ENCODE data around the gene DSP.

Gene DSP

GRCh38 chr6:7562769-7563168 is 21.3 kb downstream of the DSP start:
- no peaks in the 10 kb centered on the region for H3K9me3 Mint-ChIP-seq (ENCODE audit: low read depth)
- H3K27me3 Mint-ChIP-seq, result peaks cover 21% of the 10 kb centered on the region
- no peak overlapping the region for H3K27ac Mint-ChIP-seq
- no peaks in the 10 kb centered on the region for H3K36me3 Mint-ChIP-seq
- H3K4me1 Mint-ChIP-seq (ENCODE audit: low read depth), result no peaks in the 10 kb centered on the region
- no peak overlapping the region for H3K4me3 Mint-ChIP-seq

- no peaks in the 10 kb centered on the region for H3K36me3 Mint-ChIP-seq
Measured at GRCh38 chr6:7566107-7566506, 24.6 kb downstream of the DSP start.

GRCh38 chr6:7566617-7567173 is 25.2 kb downstream of the DSP start:
- Mint-ChIP-seq H3K27ac (no peak overlapping the region), H3K9me3 (ENCODE audit: low read depth) (no peaks in the 10 kb centered on the region), H3K4me1 (ENCODE audit: low read depth) (no peaks in the 10 kb centered on the region), H3K36me3 (no peaks in the 10 kb centered on the region), H3K27me3 (peaks cover 28% of the 10 kb centered on the region), H3K4me3 (no peak overlapping the region)

More at GRCh38 chr6:7566107-7566506, 24.6 kb downstream of the DSP start:
- no peaks in the 10 kb centered on the region for H3K4me1 Mint-ChIP-seq (ENCODE audit: low read depth)
- H3K27me3 Mint-ChIP-seq, result peaks cover 29% of the 10 kb centered on the region
- H3K4me3 Mint-ChIP-seq, result no peak overlapping the region
- H3K9me3 Mint-ChIP-seq (ENCODE audit: low read depth), result no peaks in the 10 kb centered on the region
- no peak overlapping the region for H3K27ac Mint-ChIP-seq

GRCh38 chr6:7568021-7568420 is 26.6 kb downstream of the DSP start:
- Mint-ChIP-seq H3K9me3 (ENCODE audit: low read depth) (no peaks in the 10 kb centered on the region), H3K27me3 (peaks cover 22% of the 10 kb centered on the region), H3K36me3 (no peaks in the 10 kb centered on the region), H3K27ac (no peak overlapping the region), H3K4me1 (ENCODE audit: low read depth) (no peaks in the 10 kb centered on the region), H3K4me3 (no peak overlapping the region)

GRCh38 chr6:7569082-7569481 is 27.6 kb downstream of the DSP start:
- Mint-ChIP-seq H3K4me3 (no peak overlapping the region), H3K27ac (no peak overlapping the region), H3K27me3 (peaks cover 18% of the 10 kb centered on the region), H3K36me3 (no peaks in the 10 kb centered on the region), H3K4me1 (ENCODE audit: low read depth) (no peaks in the 10 kb centered on the region), H3K9me3 (ENCODE audit: low read depth) (no peaks in the 10 kb centered on the region)

- H3K4me1 Mint-ChIP-seq (ENCODE audit: low read depth), result no peaks in the 10 kb centered on the region
- no peaks in the 10 kb centered on the region for H3K9me3 Mint-ChIP-seq (ENCODE audit: low read depth)
- no peaks in the 10 kb centered on the region for H3K36me3 Mint-ChIP-seq
- H3K27ac Mint-ChIP-seq, result no peak overlapping the region
- H3K4me3 Mint-ChIP-seq, result no peak overlapping the region
- H3K27me3 Mint-ChIP-seq, result peaks cover 16% of the 10 kb centered on the region
Measured at GRCh38 chr6:7572213-7572943, 30.9 kb downstream of the DSP start.

GRCh38 chr6:7574500-7574899 is 33.0 kb downstream of the DSP start:
- no peak overlapping the region for H3K4me3 Mint-ChIP-seq
- no peaks in the 10 kb centered on the region for H3K4me1 Mint-ChIP-seq (ENCODE audit: low read depth)
- H3K27me3 Mint-ChIP-seq, result peaks cover 11% of the 10 kb centered on the region
- H3K27ac Mint-ChIP-seq, result no peak overlapping the region
- no peaks in the 10 kb centered on the region for H3K9me3 Mint-ChIP-seq (ENCODE audit: low read depth)
- H3K36me3 Mint-ChIP-seq, result no peaks in the 10 kb centered on the region

- Mint-ChIP-seq H3K4me3 (no peak overlapping the region), H3K9me3 (ENCODE audit: low read depth) (no peaks in the 10 kb centered on the region), H3K27ac (no peak overlapping the region), H3K4me1 (ENCODE audit: low read depth) (no peaks in the 10 kb centered on the region), H3K27me3 (peaks cover 2% of the 10 kb centered on the region), H3K36me3 (no peaks in the 10 kb centered on the region)
Measured at GRCh38 chr6:7578516-7578915, 37.0 kb downstream of the DSP start.

GRCh38 chr6:7578931-7579330 is 37.5 kb downstream of the DSP start:
- Mint-ChIP-seq H3K4me3 (no peak overlapping the region), H3K4me1 (ENCODE audit: low read depth) (no peaks in the 10 kb centered on the region), H3K9me3 (ENCODE audit: low read depth) (no peaks in the 10 kb centered on the region), H3K27me3 (peaks cover 2% of the 10 kb centered on the region), H3K36me3 (no peaks in the 10 kb centered on the region), H3K27ac (no peak overlapping the region)

GRCh38 chr6:7579851-7580250 is 38.4 kb downstream of the DSP start:
- H3K4me1 Mint-ChIP-seq (ENCODE audit: low read depth), result no peaks in the 10 kb centered on the region
- H3K27ac Mint-ChIP-seq, result no peak overlapping the region
- H3K9me3 Mint-ChIP-seq (ENCODE audit: low read depth), result no peaks in the 10 kb centered on the region
- no peaks in the 10 kb centered on the region for H3K36me3 Mint-ChIP-seq
- no peak overlapping the region for H3K4me3 Mint-ChIP-seq
- peaks cover 2% of the 10 kb centered on the region for H3K27me3 Mint-ChIP-seq

GRCh38 chr6:7580537-7580926 is 39.1 kb downstream of the DSP start:
- Mint-ChIP-seq H3K27ac (no peak overlapping the region), H3K4me1 (ENCODE audit: low read depth) (no peaks in the 10 kb centered on the region), H3K27me3 (peaks cover 2% of the 10 kb centered on the region), H3K4me3 (no peak overlapping the region), H3K9me3 (ENCODE audit: low read depth) (no peaks in the 10 kb centered on the region), H3K36me3 (no peaks in the 10 kb centered on the region)

GRCh38 chr6:7580927-7581618 is 39.6 kb downstream of the DSP start:
- Mint-ChIP-seq H3K36me3 (no peaks in the 10 kb centered on the region), H3K4me3 (no peak overlapping the region), H3K4me1 (ENCODE audit: low read depth) (no peaks in the 10 kb centered on the region), H3K27me3 (peaks cover 2% of the 10 kb centered on the region), H3K27ac (no peak overlapping the region), H3K9me3 (ENCODE audit: low read depth) (no peaks in the 10 kb centered on the region)

GRCh38 chr6:7585287-7585930 is 43.9 kb downstream of the DSP start:
- Mint-ChIP-seq H3K27ac (no peak overlapping the region), H3K36me3 (no peaks in the 10 kb centered on the region), H3K4me1 (ENCODE audit: low read depth) (peaks cover 15% of the 10 kb centered on the region), H3K9me3 (ENCODE audit: low read depth) (no peaks in the 10 kb centered on the region), H3K27me3 (no peaks in the 10 kb centered on the region), H3K4me3 (no peak overlapping the region)

- no peaks in the 10 kb centered on the region for H3K9me3 Mint-ChIP-seq (ENCODE audit: low read depth)
- H3K36me3 Mint-ChIP-seq, result no peaks in the 10 kb centered on the region
- no peak overlapping the region for H3K4me3 Mint-ChIP-seq
- peaks cover 34% of the 10 kb centered on the region for H3K4me1 Mint-ChIP-seq (ENCODE audit: low read depth)
- no peaks in the 10 kb centered on the region for H3K27me3 Mint-ChIP-seq
- peak overlapping the region; percentile 41 for H3K27ac Mint-ChIP-seq
Measured at GRCh38 chr6:7587631-7588100, 46.2 kb downstream of the DSP start.

- Mint-ChIP-seq H3K4me3 (no peak overlapping the region), H3K9me3 (ENCODE audit: low read depth) (no peaks in the 10 kb centered on the region), H3K36me3 (no peaks in the 10 kb centered on the region), H3K27me3 (no peaks in the 10 kb centered on the region), H3K4me1 (ENCODE audit: low read depth) (peaks cover 41% of the 10 kb centered on the region), H3K27ac (peak overlapping the region; percentile 30)
Measured at GRCh38 chr6:7588506-7588905, 47.0 kb downstream of the DSP start.
